GM12864 (cell line): Measurements from ENCODE around the gene FSTL4.

ENCODE experiments used
- DNase-seq: peaks from one replicate; pipeline ENCODE4 v3.0.0-alpha.2; 2011; ENCODE audit warnings: low read depth
- H3K4me3 ChIP-seq: 2 replicates; pipeline ENCODE4 v1.5.1; 2011; ENCODE audit warnings: mild to moderate bottlenecking, low read depth, low read length, control low read depth
- CTCF ChIP-seq: IDR thresholded peaks from 2 replicates; pipeline ENCODE4 v1.5.1; 2011; ENCODE audit warnings: low read depth, mild to moderate bottlenecking, moderate library complexity, low read length, control low read depth, inconsistent platforms; ENCODE audit errors: missing control alignments

The FSTL4 gene

GRCh38 chr5:133390416-133391353 lies 221.7 kb downstream of the FSTL4 start:
- no peak for DNase-seq
- H3K4me3 ChIP-seq = no peak overlapping the region
- TF ChIP-seq CTCF = no peak

GRCh38 chr5:133389066-133389590 lies 223.2 kb downstream of the FSTL4 start:
- no peak overlapping the region for H3K4me3 ChIP-seq
- no peak for DNase-seq
- TF ChIP-seq CTCF = no peak

- no peak for DNase-seq
- no peak overlapping the region for H3K4me3 ChIP-seq
Measured at GRCh38 chr5:133387621-133388020, 224.7 kb downstream of the FSTL4 start.

GRCh38 chr5:133387091-133387490 lies 225.2 kb downstream of the FSTL4 start:
- no peak for DNase-seq
- no peak for TF ChIP-seq CTCF
- H3K4me3 ChIP-seq = no peak overlapping the region

More at GRCh38 chr5:133387621-133388020, 224.7 kb downstream of the FSTL4 start:
- no peak for TF ChIP-seq CTCF

GRCh38 chr5:133386662-133387061 lies 225.7 kb downstream of the FSTL4 start:
- no peak for DNase-seq
- H3K4me3 ChIP-seq = no peak overlapping the region
- no peak for TF ChIP-seq CTCF

- no peak for DNase-seq
- no peak overlapping the region for H3K4me3 ChIP-seq
- no peak for TF ChIP-seq CTCF
Measured at GRCh38 chr5:133385346-133385745, 227.0 kb downstream of the FSTL4 start.
